Esophagus muscularis mucosa (tissue), 4 donors: ENCODE data around the gene PRAMEF2.
"Not testable (repeated sequence)": the region's sequence is repeated elsewhere in the genome, so short reads cannot be mapped to it uniquely, and the experiment has no call there.

Experiments used
- CTCF ChIP-seq, 3 experiments: fragments of 200-600 bp in 2 of 3; fragments of 450-650 bp in 1 of 3; sonication (generic) in 2 of 3; IDR thresholded peaks; one replicate each; pipeline ENCODE4 v1.5.1; 2017 to 2019; ENCODE audit warnings: antibody characterized with exemption in 3 of 3, mild to moderate bottlenecking in 2 of 3, moderate library complexity in 1 of 3
- EP300 ChIP-seq: sonication (generic); formaldehyde crosslinking; IDR thresholded peaks from one replicate; pipeline ENCODE4 v1.6.1; 2017; ENCODE audit warnings: antibody characterized with exemption
- POLR2A ChIP-seq: fragments of 450-650 bp; IDR thresholded peaks from one replicate; pipeline ENCODE4 v1.6.1; 2017; ENCODE audit warnings: antibody characterized with exemption, moderate library complexity, mild to moderate bottlenecking, low read depth

- TF ChIP-seq CTCF (IDR thresholded peaks at IDR 0.05); EP300; POLR2A: not testable (repeated sequence)
Observed at GRCh38 chr1:12899186-12899585, 42.3 kb downstream of the PRAMEF2 start.
